Islet precursor cell (in vitro differentiated cells): ENCODE measurements around the gene TBC1D3B.
"Not testable (repeated sequence)": the region's sequence is repeated elsewhere in the genome, so short reads cannot be mapped to it uniquely, and the experiment has no call there.

Source experiments
- DNase-seq: peaks from one replicate; pipeline ENCODE4 v3.0.0-alpha.2; 2018

TBC1D3B gene

GRCh38 chr17:36168836-36169235, 7.6 kb downstream of the TBC1D3B start:
- DNase-seq = not testable (repeated sequence)

DNA sequence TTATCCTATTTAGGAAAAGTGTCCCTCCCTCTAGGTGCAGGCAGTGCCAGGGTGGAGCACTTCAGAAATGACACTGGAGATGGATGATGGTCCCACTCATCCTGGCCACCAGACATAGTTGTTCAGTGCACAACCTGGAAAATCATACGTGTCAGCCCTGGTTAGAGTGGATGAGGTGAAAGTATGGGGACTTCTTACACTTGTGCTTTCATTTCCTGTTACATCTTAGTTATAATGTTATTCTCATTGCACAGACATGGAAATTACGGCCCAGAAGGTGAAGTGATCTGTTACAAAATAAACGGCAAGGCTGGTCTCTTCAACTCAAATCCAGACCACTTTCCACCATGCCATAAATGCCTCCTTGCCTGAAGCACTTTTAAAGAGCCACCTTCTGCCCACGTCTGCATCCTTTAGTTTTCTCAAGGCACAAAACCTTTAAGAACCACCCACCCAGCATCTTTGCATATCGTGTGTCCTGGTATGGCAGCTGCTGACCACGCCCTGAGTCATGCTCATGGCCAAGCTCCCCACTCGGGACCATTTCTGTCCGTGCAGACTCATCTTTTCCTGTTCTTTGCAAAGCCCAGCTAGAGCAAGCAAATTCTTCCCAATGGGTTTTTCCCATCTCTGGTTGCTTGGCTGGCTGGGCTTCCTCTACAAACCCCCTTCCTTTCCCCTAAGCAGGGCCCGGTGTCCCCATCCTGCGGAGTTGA, 22.4 kb downstream of the TBC1D3B start:
- DNase-seq = no peak

GRCh38 chr17:36152639-36153120, 23.8 kb downstream of the TBC1D3B start:
- DNase-seq = no peak

- DNase-seq = no peak
These were observed 24.4 kb downstream of the TBC1D3B start for GRCh38 chr17:36151891-36152638.

- DNase-seq = peak; percentile 73
These were observed 27.1 kb downstream of the TBC1D3B start for GRCh38 chr17:36149296-36149820.

GRCh38 chr17:36148559-36149295, 27.7 kb downstream of the TBC1D3B start:
- DNase-seq = peak; percentile 91

GRCh38 chr17:36147601-36148000, 28.8 kb downstream of the TBC1D3B start:
- DNase-seq = no peak

GRCh38 chr17:36144981-36145729, 31.3 kb downstream of the TBC1D3B start:
- no peak for DNase-seq

- DNase-seq = no peak
These were observed 32.4 kb downstream of the TBC1D3B start for GRCh38 chr17:36144014-36144413.

DNA sequence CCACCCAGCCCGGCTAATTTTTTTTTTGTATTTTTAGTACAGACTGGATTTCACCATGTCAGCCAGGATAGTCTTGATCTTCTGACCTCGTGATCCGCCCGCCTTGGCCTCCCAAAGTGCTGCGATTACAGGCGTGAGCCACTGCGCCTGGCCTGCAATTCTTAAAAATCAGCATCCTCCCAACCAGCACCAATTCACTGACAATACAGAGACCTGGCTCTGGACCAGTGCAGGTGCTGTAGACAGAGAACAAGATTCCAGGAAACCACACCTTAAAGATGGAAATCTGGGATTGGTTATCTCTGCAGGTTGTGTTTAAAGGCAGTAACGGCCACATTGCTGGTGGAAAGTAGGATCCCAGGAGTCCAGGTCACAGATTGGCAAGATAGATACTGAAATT, 33.6 kb downstream of the TBC1D3B start:
- DNase-seq = no peak

GRCh38 chr17:36142235-36142634, 34.2 kb downstream of the TBC1D3B start:
- DNase-seq = peak; percentile 12

DNA sequence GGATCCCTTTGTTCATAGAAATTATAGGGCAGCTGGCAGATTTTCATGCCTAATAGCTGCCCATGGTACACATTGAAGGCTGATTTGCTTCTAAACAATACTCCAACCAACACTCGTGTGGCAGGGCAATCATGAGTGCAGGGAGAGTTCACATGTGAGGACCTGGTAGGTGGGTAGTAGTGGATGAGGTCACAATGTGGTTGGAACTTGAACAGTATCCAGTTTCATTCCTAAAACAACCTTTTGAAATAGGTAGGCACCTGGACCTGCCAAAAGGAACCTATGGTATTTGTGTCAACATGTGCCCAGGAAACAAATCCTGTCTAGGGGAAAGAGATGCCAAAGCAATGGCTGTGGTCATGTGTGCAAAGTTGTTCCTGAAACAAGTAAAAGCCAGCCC, 40.0 kb downstream of the TBC1D3B start:
- DNase-seq = no peak

DNA sequence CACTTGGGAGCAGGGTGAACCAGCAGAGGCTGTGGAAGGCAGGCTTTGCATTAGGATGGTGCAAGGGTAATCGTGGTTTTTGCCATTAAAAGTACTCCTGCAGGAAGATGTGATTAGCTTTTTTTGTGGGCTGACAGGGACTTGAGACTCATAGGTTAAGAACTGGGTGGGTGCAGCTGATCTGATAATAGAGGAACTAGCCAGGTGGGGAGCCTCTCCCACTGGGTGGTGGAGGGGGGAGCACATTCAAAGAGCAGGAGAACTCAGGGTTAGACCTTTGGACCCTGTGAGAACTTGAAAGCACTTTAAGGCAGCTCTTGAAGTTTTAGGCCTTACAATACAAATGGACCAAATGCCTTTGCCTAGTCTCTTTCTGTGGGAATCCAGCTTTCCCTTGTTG, 40.4 kb downstream of the TBC1D3B start:
- no peak for DNase-seq

DNA sequence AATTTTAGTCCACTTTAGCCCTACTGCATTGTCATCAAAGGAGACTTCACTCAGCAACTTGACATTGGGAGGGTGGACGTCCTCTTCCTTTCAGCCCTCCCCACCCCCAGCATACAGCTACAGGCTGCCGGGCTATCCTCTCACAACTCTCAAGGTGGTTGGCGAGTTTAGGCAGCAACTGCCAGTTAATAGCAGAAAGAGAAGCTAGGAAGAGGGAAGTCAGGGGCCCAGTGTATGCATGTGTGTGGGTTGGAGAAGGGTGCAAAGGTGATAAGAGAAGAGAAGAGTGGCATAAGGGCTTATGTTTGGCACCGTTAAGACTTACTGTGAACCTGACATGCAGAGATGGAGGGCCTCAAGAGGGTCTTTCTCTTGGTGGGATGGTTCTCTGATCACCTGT, 41.0 kb downstream of the TBC1D3B start:
- no peak for DNase-seq

DNA sequence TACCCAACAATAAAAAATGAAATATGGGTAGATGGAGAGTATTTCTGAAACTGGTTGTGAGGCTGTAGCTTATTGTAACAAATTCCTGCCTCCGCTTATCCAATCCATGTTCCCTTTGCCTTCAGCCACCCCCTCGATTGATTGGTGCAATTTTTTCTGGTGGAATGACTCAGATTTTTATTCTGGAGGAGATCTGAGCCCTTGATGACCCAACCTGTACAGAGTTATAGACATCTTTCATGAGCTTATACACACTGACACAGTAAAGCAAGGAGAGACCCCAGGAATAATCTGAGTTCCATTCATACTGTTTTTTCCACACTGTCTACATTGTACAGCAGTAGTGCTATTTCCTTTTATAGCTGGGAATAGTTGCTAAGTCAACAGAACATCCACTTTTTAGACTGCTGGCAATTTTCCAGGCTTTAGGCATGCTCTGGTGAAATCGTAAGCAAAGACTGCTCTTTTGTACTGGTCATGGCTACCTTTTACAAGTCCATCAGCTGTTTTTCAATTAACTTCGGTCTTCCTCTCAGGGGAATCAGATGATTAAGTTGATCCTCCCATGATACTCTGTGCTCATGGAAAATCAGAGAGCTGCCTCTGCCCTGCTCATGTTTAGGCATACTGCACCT, 42.7 kb downstream of the TBC1D3B start:
- no peak for DNase-seq

GRCh38 chr17:36132421-36132831, 44.0 kb downstream of the TBC1D3B start:
- peak; percentile 71 for DNase-seq

GRCh38 chr17:36131931-36132330, 44.5 kb downstream of the TBC1D3B start:
- no peak for DNase-seq

DNA sequence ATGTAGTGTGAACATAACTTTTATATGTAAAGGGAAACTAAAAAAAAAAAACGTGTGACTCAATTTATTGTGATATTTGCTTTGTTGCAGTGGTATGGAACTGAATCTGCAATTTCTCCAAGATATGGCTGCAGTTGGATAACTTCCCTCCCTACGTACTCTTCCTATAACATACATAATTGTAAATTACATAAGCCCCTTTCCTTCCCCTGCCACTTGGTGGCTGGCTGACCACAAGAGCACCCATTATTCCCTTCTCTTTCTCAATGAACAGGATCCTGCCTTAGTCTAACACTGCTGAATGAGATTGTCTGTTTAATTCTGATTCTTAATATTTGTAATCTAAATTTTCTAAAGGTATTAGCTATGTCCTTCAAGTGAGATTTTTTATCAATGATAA, 45.0 kb downstream of the TBC1D3B start:
- DNase-seq = no peak

DNA sequence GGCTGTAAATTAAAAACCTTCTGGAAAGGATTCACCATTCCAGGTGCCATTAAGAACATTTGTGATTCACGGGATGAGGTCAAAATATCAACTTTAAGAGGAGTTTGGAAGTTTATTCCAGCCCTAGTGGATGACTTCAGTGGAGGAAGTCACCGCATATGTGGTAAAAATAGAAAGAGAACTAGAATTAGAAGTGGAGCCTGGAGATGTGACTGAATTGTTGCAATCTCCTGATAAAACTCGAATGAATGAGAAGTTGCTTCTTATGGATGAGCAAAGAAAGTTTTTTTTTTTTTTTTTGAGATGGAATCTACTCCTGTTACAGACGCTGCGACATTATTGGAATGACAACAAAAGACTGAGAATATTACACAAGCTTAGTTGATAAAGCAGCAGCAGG, 46.1 kb downstream of the TBC1D3B start:
- DNase-seq = no peak

GRCh38 chr17:36129616-36130015, 46.8 kb downstream of the TBC1D3B start:
- DNase-seq = no peak

GRCh38 chr17:36128411-36128978, 47.9 kb downstream of the TBC1D3B start:
- no peak for DNase-seq

GRCh38 chr17:36127911-36128310, 48.5 kb downstream of the TBC1D3B start:
- DNase-seq = no peak
